ENCODE measurements around the gene GTF3C5. TPM values are rescaled to one million over a fixed set of nuclear protein-coding genes. Genes with fewer than 3 reads are reported as not detected.

Gene GTF3C5
- total and polyA plus RNA-seq, 8 donors = 25.7 to 85.2 (median 45.4) TPM

GRCh38 chr9:133049043-133049442 is 18.2 kb downstream of the GTF3C5 start:
- WGBS, 5 donors = 87 to 94% (median 92%) methylated on average over 13 of the region's 13 CpGs
- peaks cover 72 to 100% (median 100%) of the 10 kb centered on the region in 4 donors for H3K36me3 ChIP-seq
- no peak overlapping the region for H3K4me3 ChIP-seq
- no peak for DNase-seq
- intact Hi-C loops (cut with DNase I; ENCODE audit: low total_unique reads) = loop anchor here (10.0 kb wide), 1 partner anchor 96 kb away; no protein-coding TSS in a partner anchor
- no peaks in the 10 kb centered on the region for H3K27me3 ChIP-seq
- no peaks in the 10 kb centered on the region for H3K9me3 ChIP-seq
- TF ChIP-seq CTCF (IDR thresholded peaks at IDR 0.05) = no peak
- no peak for TF ChIP-seq EP300 (IDR thresholded peaks at IDR 0.05)
- no peak for TF ChIP-seq POLR2A (IDR thresholded peaks at IDR 0.05)
- TF ChIP-seq POLR2AphosphoS5 (IDR thresholded peaks at IDR 0.05) = no peak
- H3K27ac ChIP-seq = peak overlapping the region in 1 of 5 donors; percentile 17
- peaks cover 13 to 20% (median 15%) of the 10 kb centered on the region in 4 donors for H3K4me1 ChIP-seq

GRCh38 chr9:133050142-133050541 is 19.3 kb downstream of the GTF3C5 start:
- Histone ChIP-seq H3K9me3 (no peaks in the 10 kb centered on the region), H3K27ac (peak overlapping the region; percentile 29 to 63 (median 48)), H3K27me3 (no peaks in the 10 kb centered on the region), H3K4me3 (no peak overlapping the region), H3K36me3 (peaks cover 72 to 100% (median 100%) of the 10 kb centered on the region in 4 donors), H3K4me1 (peaks cover 13 to 20% (median 17%) of the 10 kb centered on the region in 4 donors)
- intact Hi-C loops (cut with DNase I; ENCODE audit: low total_unique reads) = no loop called here
- 38 to 54% (median 46%) methylated on average over 6 of the region's 6 CpGs for WGBS, 5 donors
- TF ChIP-seq CTCF (IDR thresholded peaks at IDR 0.05) (no peak), POLR2AphosphoS5 (IDR thresholded peaks at IDR 0.05) (no peak)
- no peak for DNase-seq

GRCh38 chr9:133050781-133051180 is 20.0 kb downstream of the GTF3C5 start:
- TF ChIP-seq EP300 (IDR thresholded peaks at IDR 0.05) = no peak
- peak in 2 of 7 experiments; percentile 14 to 27 for TF ChIP-seq CTCF (IDR thresholded peaks at IDR 0.05)
- peak in 1 of 3 donors; percentile 59 for TF ChIP-seq POLR2AphosphoS5 (IDR thresholded peaks at IDR 0.05)
- H3K4me1 ChIP-seq = peaks cover 13 to 21% (median 18%) of the 10 kb centered on the region in 4 donors
- no peaks in the 10 kb centered on the region for H3K9me3 ChIP-seq
- intact Hi-C loops (cut with DNase I; ENCODE audit: low total_unique reads) = no loop called here
- no peak overlapping the region for H3K4me3 ChIP-seq
- H3K27me3 ChIP-seq = no peaks in the 10 kb centered on the region
- peak; percentile 60 to 87 for DNase-seq
- WGBS, 5 donors = 35 to 73% (median 56%) methylated on average over 9 to 10 of the region's 10 CpGs
- H3K27ac ChIP-seq = peak overlapping the region; percentile 29 to 63 (median 48)
- peaks cover 72 to 100% (median 100%) of the 10 kb centered on the region in 4 donors for H3K36me3 ChIP-seq

- intact Hi-C loops (cut with DNase I; ENCODE audit: low total_unique reads) = no loop called here
- 86 to 91% (median 90%) methylated on average over 13 to 20 of the region's 20 CpGs for WGBS, 5 donors
- H3K36me3 ChIP-seq = peaks cover 72 to 100% (median 100%) of the 10 kb centered on the region in 4 donors
Observed at GRCh38 chr9:133051281-133051900, 20.6 kb downstream of the GTF3C5 start.

More at GRCh38 chr9:133051281-133051900, 20.6 kb downstream of the GTF3C5 start:
- Histone ChIP-seq H3K4me3 (no peak overlapping the region), H3K4me1 (peaks cover 13 to 21% (median 18%) of the 10 kb centered on the region in 4 donors), H3K27me3 (no peaks in the 10 kb centered on the region), H3K9me3 (no peaks in the 10 kb centered on the region), H3K27ac (peak overlapping the region; percentile 34 to 63 (median 57))
- no peak for DNase-seq
- no peak for TF ChIP-seq POLR2AphosphoS5 (IDR thresholded peaks at IDR 0.05)
- no peak for TF ChIP-seq CTCF (IDR thresholded peaks at IDR 0.05)
- no peak for TF ChIP-seq POLR2A (IDR thresholded peaks at IDR 0.05)
- no peak for TF ChIP-seq EP300 (IDR thresholded peaks at IDR 0.05)

Measured in stomach (tissue), 9 donors.